Stimulated activated CD4-positive, alpha-beta T cell treated with anti-CD3 and anti-CD28 coated beads, Interleukin-4, amount 100 ng/mL, for 48 hours (primary cell): Measurements from ENCODE around the gene CLDN4.
"Not testable (repeated sequence)": the region's sequence is repeated elsewhere in the genome, so short reads cannot be mapped to it uniquely, and the experiment has no call there.

Experiments used
- DNase-seq, 2 donors: peaks; one replicate each; pipeline ENCODE4 v3.0.0-alpha.2; 2020; ENCODE audit warnings: low read depth in 2 of 2

CLDN4 gene

DNA sequence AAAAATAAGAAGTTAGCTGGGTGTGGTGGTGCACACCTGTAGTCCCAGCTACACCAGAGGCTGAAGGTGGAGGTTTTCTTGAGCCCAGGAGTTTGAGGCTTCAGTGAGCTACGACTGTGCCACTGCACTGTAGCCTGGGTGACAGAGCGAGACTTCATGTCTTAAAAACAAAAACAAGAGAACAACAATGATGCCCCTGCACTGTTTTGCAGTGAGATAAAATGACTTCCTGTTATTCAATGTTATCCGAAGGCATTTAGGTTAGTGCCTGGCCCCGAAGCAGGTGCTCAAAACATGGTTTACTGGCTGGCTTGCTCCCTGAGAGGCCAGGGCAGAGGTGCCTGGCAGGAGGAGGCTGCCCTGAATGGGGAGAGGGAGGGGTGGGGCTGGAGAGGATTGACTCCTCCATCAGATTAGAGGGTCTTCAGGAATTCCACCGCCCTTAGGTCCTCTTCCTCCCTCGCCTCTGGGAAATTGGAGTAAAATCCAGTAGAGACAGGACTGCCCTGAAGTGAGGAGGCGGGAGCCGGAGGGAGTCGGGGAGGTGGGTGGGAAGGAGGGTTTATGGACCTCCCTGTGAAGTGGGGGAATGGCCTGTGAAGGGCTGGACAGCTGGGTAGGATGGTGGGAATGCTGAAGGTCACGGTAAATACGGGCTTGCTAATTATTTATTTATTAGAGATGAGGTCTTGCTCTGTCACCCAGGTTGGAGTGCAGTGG lies 6.8 kb upstream of the CLDN4 start:
- DNase-seq: no peak

DNA sequence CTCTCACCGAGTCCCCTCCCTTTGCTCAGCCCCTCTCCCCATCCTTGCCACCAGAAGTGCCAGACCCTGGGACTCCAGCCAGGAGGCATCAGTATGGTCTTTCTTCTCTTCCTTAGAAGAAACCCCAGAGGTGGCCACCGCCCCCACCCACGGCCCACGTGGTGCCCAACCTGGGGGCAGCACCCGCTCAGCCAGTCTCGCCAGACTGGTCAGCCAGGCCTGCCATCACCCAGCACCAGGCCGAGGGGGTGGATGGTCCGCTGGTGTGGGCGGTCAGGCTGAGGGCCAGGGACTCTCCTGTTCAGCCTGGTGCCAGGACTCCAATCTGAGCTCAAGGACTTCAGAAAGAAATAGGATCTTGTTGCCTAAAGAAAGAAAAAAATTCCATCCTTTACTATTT lies 5.8 kb upstream of the CLDN4 start:
- DNase-seq: no peak

DNA sequence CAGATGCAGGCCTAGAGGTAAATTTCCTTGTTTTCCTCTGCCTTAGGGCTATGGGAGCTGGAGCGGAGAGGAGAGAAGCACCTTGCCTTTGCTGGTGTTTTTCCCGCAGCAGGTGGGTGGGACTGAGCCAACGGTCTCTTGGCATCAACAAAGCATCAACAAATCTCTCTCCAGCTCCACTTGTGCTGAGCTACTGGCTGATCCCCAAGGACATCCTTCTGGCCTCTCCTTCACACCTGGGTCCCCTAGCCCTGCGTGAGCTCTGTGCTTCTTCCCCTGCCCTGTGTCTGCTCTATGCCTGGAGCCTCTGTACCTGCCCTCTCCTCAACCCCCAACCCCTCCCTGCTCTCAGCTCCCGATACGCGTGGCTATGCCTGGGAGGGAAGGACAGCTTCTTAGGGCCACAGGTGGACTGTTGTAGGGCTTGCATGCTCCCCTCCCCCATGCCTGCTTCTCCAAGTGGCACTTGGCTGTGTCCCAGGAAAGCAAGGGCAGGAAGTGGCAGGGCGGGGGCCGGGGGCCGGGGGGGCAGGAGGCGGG lies 3.2 kb upstream of the CLDN4 start:
- no peak for DNase-seq

- DNase-seq: no peak
These were observed 2.5 kb upstream of the CLDN4 start for GRCh38 chr7:73828107-73828803.

GRCh38 chr7:73828972-73829371 lies 1.8 kb upstream of the CLDN4 start:
- DNase-seq: no peak

DNA sequence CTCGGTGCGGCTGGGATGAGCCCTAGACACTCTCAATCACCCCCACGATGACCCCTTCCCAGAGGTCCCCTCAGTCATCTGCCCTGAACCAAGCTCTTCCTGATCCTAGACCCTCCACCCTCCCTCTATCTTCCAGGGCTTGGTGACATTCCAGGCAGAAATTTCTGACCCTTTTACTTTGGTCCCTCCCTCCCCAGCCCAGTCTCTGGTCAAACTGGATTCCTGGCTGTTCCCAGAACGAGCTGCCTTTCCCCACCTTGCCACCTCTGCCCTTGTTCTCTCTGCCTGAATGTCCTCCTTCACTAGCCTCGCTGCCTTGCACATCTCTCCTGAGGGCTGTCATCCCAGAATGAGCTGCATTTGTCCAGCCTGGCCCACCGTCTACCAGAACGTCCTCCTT lies 1.3 kb upstream of the CLDN4 start:
- no peak for DNase-seq

GRCh38 chr7:73829921-73830680 lies 695 bp upstream of the CLDN4 start:
- no peak for DNase-seq

GRCh38 chr7:73831584-73831833 lies 713 bp downstream of the CLDN4 start:
- no peak for DNase-seq

GRCh38 chr7:73831834-73832651 lies 1.2 kb downstream of the CLDN4 start:
- no peak for DNase-seq

- no peak for DNase-seq
These were observed 2.0 kb downstream of the CLDN4 start for GRCh38 chr7:73832806-73833205.

DNA sequence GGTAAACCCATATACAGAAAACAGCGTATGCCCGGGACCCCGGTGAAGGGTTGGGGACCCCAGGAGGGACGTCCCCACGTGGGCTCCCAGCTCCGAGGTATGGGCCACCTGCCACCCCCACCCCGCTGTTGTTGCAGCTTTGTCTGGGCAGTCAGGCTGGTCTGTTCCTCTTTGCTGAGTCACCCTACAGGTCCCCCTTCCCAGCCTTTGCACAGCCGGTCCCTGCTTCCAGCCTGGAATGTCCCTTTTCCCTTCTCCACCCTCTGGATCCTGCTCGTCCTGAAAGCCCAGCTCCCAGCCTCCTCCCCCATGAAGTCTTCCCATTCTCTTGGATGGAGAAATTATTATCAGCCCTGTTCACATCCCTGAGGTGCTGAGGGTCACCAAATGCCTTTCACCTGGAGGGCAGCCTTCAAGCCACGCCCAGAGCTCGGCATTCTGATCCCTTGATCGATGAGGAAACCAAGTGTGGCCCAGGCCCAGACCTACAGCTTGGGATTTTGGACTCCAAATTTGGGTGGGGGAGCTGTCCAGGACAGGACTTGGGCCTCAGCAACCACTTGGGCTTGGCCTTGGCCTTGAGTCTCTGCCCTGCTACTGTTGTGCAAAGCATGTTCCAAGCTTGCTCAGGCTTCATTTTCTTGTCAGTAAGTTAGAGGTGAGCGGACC lies 2.6 kb downstream of the CLDN4 start:
- DNase-seq: no peak

DNA sequence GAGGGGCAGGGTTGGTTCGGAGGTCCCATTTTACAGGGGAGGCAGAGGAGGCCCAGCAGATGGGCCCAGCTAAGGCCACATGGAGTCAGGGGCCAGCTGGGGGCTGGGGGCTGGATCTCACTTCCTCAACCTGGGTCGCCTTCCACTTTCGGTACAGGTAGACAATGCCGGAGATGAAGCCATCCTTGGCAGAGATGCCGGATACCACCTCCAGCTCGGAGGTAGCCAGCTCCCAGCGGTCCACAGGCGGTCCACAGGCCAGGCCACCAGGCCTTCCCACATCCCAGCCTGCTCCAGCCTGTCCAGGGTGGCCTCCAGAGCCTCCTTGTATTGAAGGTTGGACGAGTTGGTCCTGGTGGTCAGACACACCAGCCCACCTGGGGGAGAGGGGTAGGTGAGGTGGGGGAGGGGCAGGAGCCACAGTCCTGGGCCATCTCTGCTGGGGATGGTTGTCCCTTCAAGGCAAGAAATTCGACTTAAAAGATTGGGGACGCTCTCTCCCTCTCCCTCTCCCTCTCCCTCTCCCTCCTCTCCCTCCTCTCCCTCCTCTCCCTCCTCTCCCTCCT lies 3.9 kb downstream of the CLDN4 start:
- DNase-seq: no peak

- not testable (repeated sequence) for DNase-seq
These were observed 6.4 kb downstream of the CLDN4 start for GRCh38 chr7:73837167-73837566.

DNA sequence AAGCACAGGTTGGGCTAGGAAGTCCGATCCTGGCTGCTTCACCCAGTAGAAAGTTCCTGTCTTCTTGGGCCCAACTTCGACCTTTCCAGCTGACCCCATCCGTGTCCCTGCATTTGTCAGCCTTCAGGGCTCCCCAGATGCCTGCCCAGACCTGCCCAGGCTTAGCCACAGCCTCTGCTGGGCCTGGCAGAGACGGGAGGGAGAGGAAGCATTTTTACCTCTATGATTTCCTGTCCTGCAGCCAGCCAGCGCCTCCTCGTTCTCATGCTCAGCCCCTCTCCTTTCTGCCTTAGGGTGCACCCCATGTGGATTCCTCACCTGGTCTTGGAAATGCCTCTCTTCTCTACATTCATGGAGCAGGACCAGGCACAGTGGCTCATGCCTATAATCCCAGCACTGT lies 7.8 kb downstream of the CLDN4 start:
- DNase-seq: no peak

DNA sequence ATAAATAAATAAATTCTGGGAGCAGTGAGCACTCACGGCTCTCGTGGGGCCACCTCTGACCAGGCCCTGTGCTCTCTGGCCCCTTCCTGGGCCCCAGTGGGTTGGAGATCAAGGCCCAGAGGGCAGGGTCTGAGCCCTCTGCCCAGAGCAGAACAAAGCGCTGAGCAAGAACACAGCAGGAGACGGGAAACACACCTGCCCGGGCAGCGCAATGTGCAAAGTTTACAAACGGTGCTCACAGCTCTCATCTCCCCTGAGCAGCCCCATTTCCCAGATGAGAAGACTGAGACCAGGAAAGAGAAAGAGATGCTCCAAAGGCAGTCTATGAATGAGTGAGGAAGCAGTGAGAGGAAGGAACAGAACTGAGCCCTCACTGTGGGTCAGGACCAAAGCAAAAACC lies 8.5 kb downstream of the CLDN4 start:
- DNase-seq: no peak

DNA sequence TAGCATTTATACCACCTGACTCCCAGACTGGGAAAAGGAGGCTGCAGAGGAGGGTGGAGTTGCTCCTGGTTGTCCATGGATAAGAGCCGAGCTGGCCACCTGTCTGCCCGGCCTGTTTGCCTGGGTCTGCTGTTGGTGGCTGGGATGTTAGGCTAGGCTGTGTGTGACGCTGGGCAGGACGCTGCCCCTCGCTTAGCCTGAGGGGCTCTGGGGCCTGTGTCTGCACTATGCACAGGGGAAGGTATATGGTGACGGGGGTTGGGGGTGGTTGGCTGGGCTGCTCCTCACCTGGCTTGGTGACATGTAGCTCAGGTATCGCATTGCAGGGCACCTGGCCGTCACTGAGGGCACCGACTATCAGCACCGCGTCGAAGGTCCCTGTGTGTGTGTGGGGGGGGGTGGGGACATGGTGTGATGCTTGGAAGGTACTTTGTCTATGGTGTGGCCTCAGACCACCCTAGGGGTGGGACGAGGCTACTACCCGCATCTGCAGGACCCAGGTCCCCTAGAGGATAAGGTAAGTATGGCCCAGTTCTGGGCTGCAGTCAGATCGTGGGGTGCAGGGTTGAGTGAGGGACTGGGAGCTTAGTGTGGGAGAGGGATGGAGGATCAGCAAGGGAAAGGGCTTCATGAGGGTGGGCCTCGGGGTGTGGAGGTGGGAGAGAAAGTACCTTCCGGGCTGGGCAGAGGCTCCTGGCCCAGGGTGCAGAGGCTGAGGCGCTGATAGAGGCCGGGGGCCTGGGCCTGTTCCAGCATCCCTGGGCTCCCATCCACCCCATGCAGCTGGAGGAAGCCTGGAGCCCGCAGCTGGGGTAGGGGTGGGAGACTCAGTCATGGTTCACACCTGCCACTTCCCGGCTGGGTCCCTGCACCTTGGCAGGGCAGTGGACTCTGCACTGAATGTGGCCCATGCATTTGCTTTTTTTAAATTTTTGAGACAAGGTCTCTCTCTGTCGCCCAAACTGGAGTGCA lies 9.2 kb downstream of the CLDN4 start:
- DNase-seq: no peak

DNA sequence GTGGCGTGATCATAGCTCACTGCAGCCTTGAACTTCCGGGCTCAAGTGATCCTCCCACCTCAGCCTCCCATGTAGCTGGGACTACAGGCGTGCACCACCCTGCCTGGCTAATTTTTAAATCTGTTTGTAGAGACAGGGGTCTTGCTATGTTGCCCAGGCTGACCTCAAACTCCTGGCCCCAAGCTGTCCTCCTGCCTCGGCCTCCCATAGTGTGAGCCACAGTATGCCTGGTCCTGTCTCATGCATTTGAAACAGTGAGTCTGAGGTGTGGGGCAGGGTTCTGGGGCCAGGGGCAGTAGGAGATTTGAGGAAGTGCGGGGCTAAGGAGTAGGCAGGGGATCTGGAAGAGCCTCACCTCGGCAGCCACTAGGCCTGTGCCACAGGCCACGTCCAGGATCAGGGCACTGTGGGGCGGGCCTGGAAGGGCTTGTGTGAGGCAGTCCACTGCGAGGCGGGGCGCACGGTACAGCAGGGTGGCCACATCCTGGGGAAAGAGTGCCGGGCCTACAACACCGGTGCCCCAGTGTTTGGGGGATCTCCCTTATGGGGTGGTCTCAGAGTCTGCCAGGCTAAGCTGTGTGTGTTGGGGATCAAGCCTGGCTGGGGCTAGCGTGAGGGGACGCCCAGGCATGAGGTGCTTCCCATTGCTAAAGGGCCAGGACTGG lies 10.1 kb downstream of the CLDN4 start:
- no peak for DNase-seq

GRCh38 chr7:73841689-73842066 lies 10.9 kb downstream of the CLDN4 start:
- no peak for DNase-seq
